ENCODE measurements around the gene LAP3.

Gene LAP3

GRCh38 chr4:17597517-17597916, 20.5 kb downstream of the LAP3 start:
- no peak overlapping the region for H3K4me3 ChIP-seq (ENCODE audit: low read depth, low read length)
- TF ChIP-seq CTCF (IDR thresholded peaks at IDR 0.05; ENCODE audit: low read depth, low read length): peak; percentile 15; the same call in 1 of the 2 replicates

GRCh38 chr4:17599826-17600225, 22.8 kb downstream of the LAP3 start:
- TF ChIP-seq CTCF (IDR thresholded peaks at IDR 0.05; ENCODE audit: low read depth, low read length): no peak
- H3K4me3 ChIP-seq (ENCODE audit: low read depth, low read length): no peak overlapping the region

- TF ChIP-seq CTCF (IDR thresholded peaks at IDR 0.05; ENCODE audit: low read depth, low read length): no peak
- H3K4me3 ChIP-seq (ENCODE audit: low read depth, low read length): no peak overlapping the region
These were observed 28.2 kb downstream of the LAP3 start for GRCh38 chr4:17605236-17605635.

GRCh38 chr4:17613761-17614415, 36.9 kb downstream of the LAP3 start:
- peak overlapping the region; percentile 99 for H3K4me3 ChIP-seq (ENCODE audit: low read depth, low read length)
- TF ChIP-seq CTCF (IDR thresholded peaks at IDR 0.05; ENCODE audit: low read depth, low read length): no peak

GRCh38 chr4:17614416-17615299, 37.7 kb downstream of the LAP3 start, which contains the start of gene MED28:
TSS of gene MED28 (plus strand) at chr4:17614641. CDS start at chr4:17614655, 14 bp downstream.
- no peak for TF ChIP-seq CTCF (IDR thresholded peaks at IDR 0.05; ENCODE audit: low read depth, low read length)
- H3K4me3 ChIP-seq (ENCODE audit: low read depth, low read length): peak within 1 kb of the TSS; percentile 99

- no peak for TF ChIP-seq CTCF (IDR thresholded peaks at IDR 0.05; ENCODE audit: low read depth, low read length)
- H3K4me3 ChIP-seq (ENCODE audit: low read depth, low read length): no peak overlapping the region
These were observed 39.3 kb downstream of the LAP3 start for GRCh38 chr4:17616283-17616682.

- no peak overlapping the region for H3K4me3 ChIP-seq (ENCODE audit: low read depth, low read length)
- TF ChIP-seq CTCF (IDR thresholded peaks at IDR 0.05; ENCODE audit: low read depth, low read length): no peak
These were observed 41.9 kb downstream of the LAP3 start for GRCh38 chr4:17618926-17619325.
